ENCODE results near the gene ITIH5.

Gene ITIH5

GRCh38 chr10:7706534-7707073 lies 39.8 kb upstream of the ITIH5 start:
- DNase-seq (ENCODE audit: low read depth) = no peak
- no peak for TF ChIP-seq CTCF (conservative IDR thresholded peaks at IDR 0.05; ENCODE audit: low read depth, low read length)
- H3K4me3 ChIP-seq (ENCODE audit: low read depth, low read length) = no peak overlapping the region

GRCh38 chr10:7705341-7705740 lies 38.6 kb upstream of the ITIH5 start:
- TF ChIP-seq CTCF (conservative IDR thresholded peaks at IDR 0.05; ENCODE audit: low read depth, low read length) = no peak
- no peak for DNase-seq (ENCODE audit: low read depth)
- H3K4me3 ChIP-seq (ENCODE audit: low read depth, low read length) = no peak overlapping the region

- TF ChIP-seq CTCF (conservative IDR thresholded peaks at IDR 0.05; ENCODE audit: low read depth, low read length) = no peak
- no peak for DNase-seq (ENCODE audit: low read depth)
- H3K4me3 ChIP-seq (ENCODE audit: low read depth, low read length) = no peak overlapping the region
Observed at GRCh38 chr10:7704071-7705016, 37.6 kb upstream of the ITIH5 start.

- H3K4me3 ChIP-seq (ENCODE audit: low read depth, low read length) = no peak within 1 kb of the TSS
- DNase-seq (ENCODE audit: low read depth) = no peak
- no peak for TF ChIP-seq CTCF (conservative IDR thresholded peaks at IDR 0.05; ENCODE audit: low read depth, low read length)
Observed at GRCh38 chr10:7703140-7703539, 36.4 kb upstream of the ITIH5 start, which contains the start of gene ITIH2. Gene ITIH2, plus strand, starts transcription at chr10:7703316. Its CDS starts 119 bp downstream, at chr10:7703435.

GRCh38 chr10:7702288-7702812 lies 35.6 kb upstream of the ITIH5 start:
- DNase-seq (ENCODE audit: low read depth) = no peak
- no peak for TF ChIP-seq CTCF (conservative IDR thresholded peaks at IDR 0.05; ENCODE audit: low read depth, low read length)

GRCh38 chr10:7701158-7701742 lies 34.5 kb upstream of the ITIH5 start:
- DNase-seq (ENCODE audit: low read depth) = no peak
- TF ChIP-seq CTCF (conservative IDR thresholded peaks at IDR 0.05; ENCODE audit: low read depth, low read length) = no peak
- H3K4me3 ChIP-seq (ENCODE audit: low read depth, low read length) = no peak overlapping the region

More at GRCh38 chr10:7702288-7702812, 35.6 kb upstream of the ITIH5 start:
- no peak overlapping the region for H3K4me3 ChIP-seq (ENCODE audit: low read depth, low read length)

Measured in choroid plexus epithelial cell (primary cell).